GM23338 (cell line): Measurements from ENCODE around the gene LEFTY1. TPM values are rescaled to one million over a fixed set of nuclear protein-coding genes. Genes with fewer than 3 reads are reported as not detected.
A peak's percentile ranks its signal among the peaks of the same experiment; 100 is the strongest.

Source experiments
- ATAC-seq: fragments of 200-7000 bp; cut with Tn5 transposase; 3 replicates; pipeline ENCODE4 v1.9.1; 2020
- DNase-seq: peaks from one replicate; pipeline ENCODE4 v3.0.0-alpha.2; 2015; ENCODE audit warnings: low spot score
- H2AFZ ChIP-seq: fragments of 200-600 bp; sonication (generic); 2 replicates; pipeline ENCODE4 v1.8.0; 2016; ENCODE audit warnings: antibody characterized with exemption, mild to moderate bottlenecking, moderate library complexity
- H3F3A ChIP-seq: fragments of 200-600 bp; sonication (generic); replicated peaks from 2 replicates; pipeline ENCODE4 v1.8.0; 2017; ENCODE audit warnings: antibody characterized with exemption, mixed run types, low read depth
- H3K27ac ChIP-seq: fragments of 200-600 bp; sonication (generic); 2 replicates; pipeline ENCODE4 v1.6.1; 2016; ENCODE audit warnings: low read depth
- H3K27me3 ChIP-seq: fragments of 200-600 bp; sonication (generic); 2 replicates; pipeline ENCODE4 v1.8.0; 2016; ENCODE audit warnings: mild to moderate bottlenecking, mixed run types, moderate library complexity; ENCODE audit not compliant: insufficient read depth
- H3K36me3 ChIP-seq: fragments of 200-600 bp; sonication (generic); 2 replicates; pipeline ENCODE4 v1.8.0; 2016; ENCODE audit warnings: mild to moderate bottlenecking; ENCODE audit not compliant: insufficient read depth
- H3K4me1 ChIP-seq: fragments of 200-600 bp; sonication (generic); 2 replicates; pipeline ENCODE4 v1.8.0; 2016; ENCODE audit warnings: mild to moderate bottlenecking, moderate library complexity; ENCODE audit not compliant: insufficient read depth
- H3K4me2 ChIP-seq: fragments of 200-600 bp; sonication (generic); 2 replicates; pipeline ENCODE4 v1.7.1; 2017; ENCODE audit warnings: mixed run types
- H3K4me3 ChIP-seq: fragments of 200-600 bp; sonication (generic); 2 replicates; pipeline ENCODE4 v1.6.1; 2016; ENCODE audit warnings: mixed run types
- H3K79me2 ChIP-seq: fragments of 200-600 bp; sonication (generic); replicated peaks from 2 replicates; pipeline ENCODE4 v1.8.0; 2017; ENCODE audit warnings: mild to moderate bottlenecking; ENCODE audit not compliant: insufficient read depth
- H3K9me2 ChIP-seq: fragments of 200-600 bp; sonication (generic); 2 replicates; pipeline ENCODE4 v1.8.0; 2017; ENCODE audit not compliant: insufficient read depth
- H4K20me1 ChIP-seq: fragments of 200-600 bp; sonication (generic); replicated peaks from 2 replicates; pipeline ENCODE4 v1.8.0; 2017; ENCODE audit warnings: mild to moderate bottlenecking; ENCODE audit not compliant: insufficient read depth
- H3K27ac Mint-ChIP-seq: 2 replicates; pipeline ENCODE4 v1.8.0; 2020; ENCODE audit warnings: inconsistent platforms, mild to moderate bottlenecking, moderate library complexity, mixed read lengths
- H3K27me3 Mint-ChIP-seq: 3 replicates; pipeline ENCODE4 v1.8.0; 2022; ENCODE audit warnings: low read depth, mild to moderate bottlenecking, moderate library complexity, mixed read lengths, inconsistent platforms; ENCODE audit not compliant: insufficient read depth, poor library complexity
- H3K36me3 Mint-ChIP-seq: 3 replicates; pipeline ENCODE4 v1.8.0; 2021; ENCODE audit warnings: low read depth, mild to moderate bottlenecking, inconsistent platforms, moderate library complexity, mixed read lengths
- H3K4me1 Mint-ChIP-seq: 3 replicates; pipeline ENCODE4 v1.8.0; 2020; ENCODE audit warnings: mild to moderate bottlenecking, inconsistent platforms, mixed read lengths
- H3K4me3 Mint-ChIP-seq: 3 replicates; pipeline ENCODE4 v1.8.0; 2021; ENCODE audit warnings: moderate library complexity, mild to moderate bottlenecking, inconsistent platforms, mixed read lengths
- H3K9me3 Mint-ChIP-seq: 3 replicates; pipeline ENCODE4 v1.8.0; 2020; ENCODE audit warnings: moderate library complexity, mild to moderate bottlenecking, inconsistent platforms, mixed read lengths
- CREB1 ChIP-seq: fragments of 250-450 bp; sonication (Bioruptor Pico); IDR thresholded peaks from 2 replicates; pipeline ENCODE4 v1.5.0; 2020; ENCODE audit warnings: low read depth, mild to moderate bottlenecking, moderate library complexity
- CTCF ChIP-seq, 2 experiments: fragments of 200-600 bp in 1 of 2; sonication (generic) in 1 of 2; conservative IDR thresholded peaks; 2 replicates each; pipeline versions ENCODE4 v1.5.1 to v1.6.1; 2016 to 2017; ENCODE audit warnings: antibody characterized with exemption in 2 of 2, low read depth in 2 of 2, mild to moderate bottlenecking in 2 of 2, moderate library complexity in 1 of 2
- ETS1 ChIP-seq: IDR thresholded peaks from 2 replicates; pipeline ENCODE4 v1.6.1; 2016; ENCODE audit warnings: antibody characterized with exemption
- EZH2 ChIP-seq: fragments of 200-600 bp; sonication (generic); IDR thresholded peaks from one replicate; pipeline ENCODE4 v1.8.0; 2017; ENCODE audit warnings: antibody characterized with exemption, mild to moderate bottlenecking, low read depth; ENCODE audit not compliant: unreplicated experiment
- EZH2phosphoT487 ChIP-seq: fragments of 200-600 bp; sonication (generic); IDR thresholded peaks from one replicate; pipeline ENCODE4 v1.8.1; 2018; ENCODE audit warnings: antibody characterized with exemption; ENCODE audit not compliant: unreplicated experiment
- JUNB ChIP-seq: IDR thresholded peaks from one replicate; pipeline ENCODE4 v1.6.1; 2016; ENCODE audit warnings: antibody characterized with exemption; ENCODE audit not compliant: unreplicated experiment
- NANOG ChIP-seq: IDR thresholded peaks from 2 replicates; pipeline ENCODE4 v1.6.1; 2016; ENCODE audit warnings: antibody characterized with exemption, borderline replicate concordance
- POLR2AphosphoS5 ChIP-seq: IDR thresholded peaks from 2 replicates; pipeline ENCODE4 v1.6.1; 2016; ENCODE audit warnings: antibody characterized with exemption, low read depth
- REST ChIP-seq: IDR thresholded peaks from one replicate; pipeline ENCODE4 v1.6.1; 2018; ENCODE audit warnings: antibody characterized with exemption; ENCODE audit not compliant: unreplicated experiment
- STAT1 ChIP-seq: IDR thresholded peaks from one replicate; pipeline ENCODE4 v1.6.1; 2016; ENCODE audit warnings: antibody characterized with exemption; ENCODE audit not compliant: unreplicated experiment
- ZNF114 ChIP-seq: fragments of 250-450 bp; sonication (Bioruptor Pico); IDR thresholded peaks from 2 replicates; pipeline ENCODE4 v1.5.0; 2020; ENCODE audit warnings: mild to moderate bottlenecking, moderate library complexity
- ZNF331 ChIP-seq: fragments of 250-450 bp; sonication (Bioruptor Pico); IDR thresholded peaks from 2 replicates; pipeline ENCODE4 v1.5.0; 2020; ENCODE audit warnings: low read depth, mild to moderate bottlenecking, moderate library complexity
- ZNF462 ChIP-seq: fragments of 250-450 bp; sonication (Bioruptor Pico); IDR thresholded peaks from 2 replicates; pipeline ENCODE4 v1.5.0; 2020; ENCODE audit warnings: mild to moderate bottlenecking, moderate library complexity
- polyA plus RNA-seq: library from polyadenylated mRNA; unstranded; fragments of >200 nt; fragmentation: Nextera tagmentation; extraction: Ambion mirVana; gene quantifications from 2 replicates; pipeline ENCODE4 v1.2.1, GENCODE V29; 2016
- total RNA-seq: library from RNA; depleted of rRNA; stranded (reverse); fragments of >200 nt; shearing (Covaris generic); gene quantifications from 2 replicates; pipeline ENCODE4 v1.2.3, GENCODE V29; 2014

The LEFTY1 gene
- total and polyA plus RNA-seq, 2 experiments from 2014 or later: 27.5 to 65.4 TPM

- peaks cover 17% of the 10 kb centered on the region for H3F3A ChIP-seq
- TF ChIP-seq JUNB (no peak), REST (no peak), ZNF114 (CRISPR knock-in tag) (no peak), EZH2 (no peak), STAT1 (no peak), CREB1 (CRISPR knock-in tag) (no peak), NANOG (no peak), ZNF462 (CRISPR knock-in tag) (no peak), CTCF (conservative IDR thresholded peaks at IDR 0.05; ENCODE audit: low read depth in 2 of 2) (no peak), ETS1 (no peak), ZNF331 (CRISPR knock-in tag) (no peak), POLR2AphosphoS5 (no peak), EZH2phosphoT487 (no peak)
- Mint-ChIP-seq H3K27me3 (peaks cover 14% of the 10 kb centered on the region), H3K9me3 (no peaks in the 10 kb centered on the region), H3K4me1 (peaks cover 20% of the 10 kb centered on the region), H3K36me3 (peaks cover 48% of the 10 kb centered on the region), H3K27ac (peak overlapping the region; percentile 97), H3K4me3 (peak overlapping the region; percentile 96)
- H3K4me1 ChIP-seq: peaks cover 24% of the 10 kb centered on the region
- H3K4me3 ChIP-seq: peak overlapping the region; percentile 93
- no peaks in the 10 kb centered on the region for H3K9me2 ChIP-seq
- ATAC-seq (no peak), DNase-seq (no peak)
- H3K27ac ChIP-seq: peak overlapping the region; percentile 98
- H4K20me1 ChIP-seq: peaks cover 13% of the 10 kb centered on the region; the same call in 1 of the 2 replicates
- 0 out of 2 replicates have a peak overlapping the region, but pooled peaks have one; percentile 38 for H2AFZ ChIP-seq
- H3K79me2 ChIP-seq: peaks cover 22% of the 10 kb centered on the region
- peak overlapping the region; percentile 89 for H3K4me2 ChIP-seq
- H3K27me3 ChIP-seq: no peaks in the 10 kb centered on the region
- H3K36me3 ChIP-seq: peaks cover 34% of the 10 kb centered on the region
Observed at GRCh38 chr1:225923381-225923691, 34.4 kb upstream of the LEFTY1 start.
